NB4 (cell line): ENCODE measurements around the gene FHIT.

Experiments
- DNase-seq: peaks from one replicate; pipeline ENCODE4 v3.0.0; 2010; ENCODE audit warnings: low read depth
- H3K4me3 ChIP-seq: one replicate; pipeline ENCODE4 v1.5.1; 2011; ENCODE audit warnings: mild to moderate bottlenecking, low read depth, low read length, moderate library complexity
- MYC ChIP-seq: IDR thresholded peaks from 2 replicates; pipeline ENCODE4 v1.6.1; 2011; ENCODE audit warnings: low read depth, low read length
- POLR2A ChIP-seq: IDR thresholded peaks from 2 replicates; pipeline ENCODE4 v1.6.1; 2011; ENCODE audit warnings: mild to moderate bottlenecking; ENCODE audit not compliant: insufficient read length; ENCODE audit errors: extremely low read depth
- TF ChIP-seq, protein P1 (sequence below): IDR thresholded peaks from 2 replicates; pipeline ENCODE4 v1.6.1; 2011; ENCODE audit warnings: low read depth, low read length
- TF ChIP-seq, protein P2 (sequence below): IDR thresholded peaks from one replicate; pipeline ENCODE4 v1.5.1; 2012; ENCODE audit warnings: low read depth, low read length

Gene FHIT

DNA sequence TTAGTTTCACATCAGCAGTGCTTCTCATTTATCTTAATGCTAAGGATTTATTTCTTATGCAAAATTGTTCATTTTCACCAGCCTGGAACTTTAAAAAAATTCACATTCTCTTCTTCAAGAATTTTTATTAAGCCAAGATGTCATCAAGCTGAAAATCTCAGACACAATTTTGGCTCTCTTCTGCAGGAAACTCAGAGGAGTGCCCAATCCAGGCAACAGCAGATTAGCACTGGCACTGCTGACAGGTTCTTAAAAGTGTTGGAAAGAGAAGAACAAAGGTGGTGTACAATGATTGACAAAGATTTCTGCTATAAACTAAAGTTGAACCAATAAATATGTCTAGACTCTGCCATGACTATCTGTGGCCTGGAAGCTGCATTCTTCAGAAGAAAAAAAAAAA lies 479.5 kb downstream of the FHIT start:
- TF ChIP-seq POLR2A (no peak), MYC (no peak)
- TF ChIP-seq, protein P1, sequence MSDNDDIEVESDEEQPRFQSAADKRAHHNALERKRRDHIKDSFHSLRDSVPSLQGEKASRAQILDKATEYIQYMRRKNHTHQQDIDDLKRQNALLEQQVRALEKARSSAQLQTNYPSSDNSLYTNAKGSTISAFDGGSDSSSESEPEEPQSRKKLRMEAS, result no peak
- TF ChIP-seq, protein P2, sequence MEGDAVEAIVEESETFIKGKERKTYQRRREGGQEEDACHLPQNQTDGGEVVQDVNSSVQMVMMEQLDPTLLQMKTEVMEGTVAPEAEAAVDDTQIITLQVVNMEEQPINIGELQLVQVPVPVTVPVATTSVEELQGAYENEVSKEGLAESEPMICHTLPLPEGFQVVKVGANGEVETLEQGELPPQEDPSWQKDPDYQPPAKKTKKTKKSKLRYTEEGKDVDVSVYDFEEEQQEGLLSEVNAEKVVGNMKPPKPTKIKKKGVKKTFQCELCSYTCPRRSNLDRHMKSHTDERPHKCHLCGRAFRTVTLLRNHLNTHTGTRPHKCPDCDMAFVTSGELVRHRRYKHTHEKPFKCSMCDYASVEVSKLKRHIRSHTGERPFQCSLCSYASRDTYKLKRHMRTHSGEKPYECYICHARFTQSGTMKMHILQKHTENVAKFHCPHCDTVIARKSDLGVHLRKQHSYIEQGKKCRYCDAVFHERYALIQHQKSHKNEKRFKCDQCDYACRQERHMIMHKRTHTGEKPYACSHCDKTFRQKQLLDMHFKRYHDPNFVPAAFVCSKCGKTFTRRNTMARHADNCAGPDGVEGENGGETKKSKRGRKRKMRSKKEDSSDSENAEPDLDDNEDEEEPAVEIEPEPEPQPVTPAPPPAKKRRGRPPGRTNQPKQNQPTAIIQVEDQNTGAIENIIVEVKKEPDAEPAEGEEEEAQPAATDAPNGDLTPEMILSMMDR, result no peak

DNA sequence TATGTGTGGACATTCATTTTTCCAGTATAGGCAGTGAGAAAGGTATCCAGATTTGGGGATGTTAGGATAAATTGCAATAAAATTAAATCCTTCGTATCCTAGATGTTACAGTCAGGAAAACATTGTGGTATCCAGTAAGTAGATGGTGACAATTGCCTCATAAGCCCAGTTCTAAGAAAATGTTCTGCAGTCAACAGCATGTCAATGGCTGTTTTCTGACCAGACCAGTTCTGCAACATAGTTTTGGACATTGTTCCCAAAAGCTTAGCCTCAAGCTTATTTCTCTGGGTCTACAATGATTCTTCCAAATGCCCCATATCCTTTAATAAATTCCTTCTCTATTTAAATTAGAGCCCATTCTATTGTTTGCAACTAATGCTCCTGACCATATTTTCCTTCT lies 480.7 kb downstream of the FHIT start:
- DNase-seq, result no peak
- TF ChIP-seq, protein P1, result no peak
- no peak for TF ChIP-seq POLR2A
- TF ChIP-seq, protein P2, result no peak
- TF ChIP-seq MYC, result no peak
- H3K4me3 ChIP-seq, result no peak overlapping the region

More for the DNA sequence above, 479.5 kb downstream of the FHIT start:
- DNase-seq, result no peak
- no peak overlapping the region for H3K4me3 ChIP-seq

DNA sequence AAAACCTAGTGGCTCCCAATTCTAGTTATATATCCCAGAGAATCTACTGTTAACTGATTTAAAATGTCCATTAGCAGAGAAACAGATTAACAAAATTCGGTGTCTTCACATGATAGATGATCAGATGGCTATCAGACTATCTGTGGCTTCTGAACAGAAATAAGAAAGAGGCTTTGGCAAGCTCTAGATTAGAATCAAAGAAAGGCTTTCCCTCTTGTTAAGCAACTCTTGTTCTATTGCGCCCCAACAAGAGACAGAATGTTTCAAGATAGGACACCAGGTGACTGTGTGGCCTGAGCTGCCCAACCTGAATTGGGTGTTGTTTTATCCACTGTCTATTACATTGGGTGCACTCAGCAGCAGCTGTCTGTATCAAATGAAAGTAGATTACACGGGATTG lies 483.7 kb downstream of the FHIT start:
- H3K4me3 ChIP-seq, result no peak overlapping the region
- TF ChIP-seq, protein P2, result no peak
- TF ChIP-seq, protein P1, result no peak
- no peak for DNase-seq

DNA sequence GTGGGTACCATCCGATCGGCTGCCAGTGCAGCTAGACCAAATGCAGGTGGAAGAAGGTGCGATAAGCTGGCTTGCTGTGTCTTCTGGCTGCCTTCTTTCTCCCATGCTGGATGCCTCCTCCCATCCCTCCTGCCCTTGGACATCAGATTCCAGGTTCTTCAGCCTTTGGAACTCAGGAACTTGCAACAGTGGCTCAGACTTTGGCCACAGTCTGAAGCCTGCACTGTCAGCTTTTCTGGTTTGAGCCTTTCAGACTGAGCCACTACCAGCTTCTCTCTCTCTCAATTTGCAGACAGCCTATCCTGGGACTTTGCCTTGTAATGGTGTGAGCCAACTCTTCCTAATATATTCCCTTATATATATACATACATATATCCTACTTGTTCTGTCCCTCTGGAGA lies 485.5 kb downstream of the FHIT start:
- H3K4me3 ChIP-seq, result no peak overlapping the region
- TF ChIP-seq, protein P1, result no peak
- TF ChIP-seq MYC (no peak), POLR2A (no peak)
- TF ChIP-seq, protein P2, result no peak
- no peak for DNase-seq

DNA sequence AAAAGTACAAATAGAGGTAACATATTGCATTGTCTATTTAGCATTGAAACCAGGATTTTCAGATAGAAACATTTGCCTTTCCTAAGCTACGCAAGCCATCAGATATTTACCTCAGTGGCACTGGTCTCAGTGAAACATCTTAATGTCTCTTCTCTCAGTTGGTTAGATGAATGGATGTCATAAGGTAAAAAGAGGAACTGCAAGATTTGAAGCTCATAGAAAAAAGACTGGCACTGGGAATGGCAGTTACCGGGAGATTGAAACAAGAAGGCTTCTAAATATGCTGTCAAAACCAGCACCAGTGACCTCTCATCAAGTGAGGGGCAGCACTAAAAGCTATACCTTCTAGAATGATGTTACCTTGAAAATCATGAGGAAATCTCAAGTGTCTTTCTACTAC lies 486.4 kb downstream of the FHIT start:
- H3K4me3 ChIP-seq, result no peak overlapping the region
- DNase-seq, result no peak
- TF ChIP-seq, protein P2, result no peak
- TF ChIP-seq, protein P1, result no peak
- no peak for TF ChIP-seq MYC
- no peak for TF ChIP-seq POLR2A

DNA sequence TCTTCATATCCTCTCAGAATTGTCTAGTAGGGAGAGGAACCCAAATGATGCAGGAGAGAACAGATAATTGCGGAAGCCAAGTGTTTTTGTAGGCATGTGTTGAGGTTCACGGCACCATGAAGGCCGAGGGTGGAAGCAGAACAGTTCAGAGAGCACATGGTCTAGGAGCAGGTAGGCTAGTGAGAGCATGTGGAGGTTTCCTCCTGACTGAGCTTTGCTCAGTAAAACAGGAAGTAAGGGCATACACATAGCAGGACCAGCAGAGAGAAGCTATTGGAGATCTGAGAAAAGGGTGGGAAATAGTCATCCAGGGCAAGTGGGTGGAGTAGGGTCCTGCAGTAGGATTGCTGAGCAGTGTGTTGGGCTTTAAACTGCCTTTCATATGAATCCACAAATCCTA lies 491.1 kb downstream of the FHIT start:
- no peak overlapping the region for H3K4me3 ChIP-seq
- TF ChIP-seq, protein P2, result no peak
- TF ChIP-seq POLR2A, result no peak
- peak; percentile 35; the same call in 1 of the 2 replicates for TF ChIP-seq MYC
- TF ChIP-seq, protein P1, result peak; percentile 76
- DNase-seq, result peak; percentile 20
